Measurements from ENCODE around the gene PAK5.

DNA sequence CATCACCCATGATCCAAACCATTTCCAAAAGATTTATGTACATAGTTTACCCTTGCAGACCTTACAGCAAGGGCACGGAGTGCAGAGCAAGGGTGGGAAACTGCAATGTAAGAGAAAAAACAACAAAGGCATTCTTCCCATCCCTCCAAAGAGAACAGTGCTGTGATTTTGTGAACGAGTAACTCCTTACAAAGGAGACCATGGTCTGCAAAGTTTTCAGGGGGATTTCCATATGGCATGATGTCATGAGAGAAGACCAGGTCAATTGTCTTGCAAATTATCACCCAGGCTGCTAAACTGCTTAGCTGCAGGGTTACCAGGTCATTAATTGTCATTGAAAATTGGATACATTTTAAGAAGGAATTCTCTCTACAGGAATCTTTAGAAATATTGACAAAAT, 266.2 kb downstream of the PAK5 start:
- TF ChIP-seq, protein P1, sequence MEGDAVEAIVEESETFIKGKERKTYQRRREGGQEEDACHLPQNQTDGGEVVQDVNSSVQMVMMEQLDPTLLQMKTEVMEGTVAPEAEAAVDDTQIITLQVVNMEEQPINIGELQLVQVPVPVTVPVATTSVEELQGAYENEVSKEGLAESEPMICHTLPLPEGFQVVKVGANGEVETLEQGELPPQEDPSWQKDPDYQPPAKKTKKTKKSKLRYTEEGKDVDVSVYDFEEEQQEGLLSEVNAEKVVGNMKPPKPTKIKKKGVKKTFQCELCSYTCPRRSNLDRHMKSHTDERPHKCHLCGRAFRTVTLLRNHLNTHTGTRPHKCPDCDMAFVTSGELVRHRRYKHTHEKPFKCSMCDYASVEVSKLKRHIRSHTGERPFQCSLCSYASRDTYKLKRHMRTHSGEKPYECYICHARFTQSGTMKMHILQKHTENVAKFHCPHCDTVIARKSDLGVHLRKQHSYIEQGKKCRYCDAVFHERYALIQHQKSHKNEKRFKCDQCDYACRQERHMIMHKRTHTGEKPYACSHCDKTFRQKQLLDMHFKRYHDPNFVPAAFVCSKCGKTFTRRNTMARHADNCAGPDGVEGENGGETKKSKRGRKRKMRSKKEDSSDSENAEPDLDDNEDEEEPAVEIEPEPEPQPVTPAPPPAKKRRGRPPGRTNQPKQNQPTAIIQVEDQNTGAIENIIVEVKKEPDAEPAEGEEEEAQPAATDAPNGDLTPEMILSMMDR (conservative IDR thresholded peaks at IDR 0.05; ENCODE audit: low read depth in 2 of 2) = no peak
- TF ChIP-seq EZH2phosphoT487 (IDR thresholded peaks at IDR 0.05; ENCODE audit: unreplicated experiment) (no peak), NANOG (IDR thresholded peaks at IDR 0.05; ENCODE audit: borderline replicate concordance) (peak; percentile 92), POLR2AphosphoS5 (IDR thresholded peaks at IDR 0.05; ENCODE audit: low read depth) (0 out of 2 replicates have a peak, but pooled peaks have one; percentile 14)
- TF ChIP-seq, protein P2, sequence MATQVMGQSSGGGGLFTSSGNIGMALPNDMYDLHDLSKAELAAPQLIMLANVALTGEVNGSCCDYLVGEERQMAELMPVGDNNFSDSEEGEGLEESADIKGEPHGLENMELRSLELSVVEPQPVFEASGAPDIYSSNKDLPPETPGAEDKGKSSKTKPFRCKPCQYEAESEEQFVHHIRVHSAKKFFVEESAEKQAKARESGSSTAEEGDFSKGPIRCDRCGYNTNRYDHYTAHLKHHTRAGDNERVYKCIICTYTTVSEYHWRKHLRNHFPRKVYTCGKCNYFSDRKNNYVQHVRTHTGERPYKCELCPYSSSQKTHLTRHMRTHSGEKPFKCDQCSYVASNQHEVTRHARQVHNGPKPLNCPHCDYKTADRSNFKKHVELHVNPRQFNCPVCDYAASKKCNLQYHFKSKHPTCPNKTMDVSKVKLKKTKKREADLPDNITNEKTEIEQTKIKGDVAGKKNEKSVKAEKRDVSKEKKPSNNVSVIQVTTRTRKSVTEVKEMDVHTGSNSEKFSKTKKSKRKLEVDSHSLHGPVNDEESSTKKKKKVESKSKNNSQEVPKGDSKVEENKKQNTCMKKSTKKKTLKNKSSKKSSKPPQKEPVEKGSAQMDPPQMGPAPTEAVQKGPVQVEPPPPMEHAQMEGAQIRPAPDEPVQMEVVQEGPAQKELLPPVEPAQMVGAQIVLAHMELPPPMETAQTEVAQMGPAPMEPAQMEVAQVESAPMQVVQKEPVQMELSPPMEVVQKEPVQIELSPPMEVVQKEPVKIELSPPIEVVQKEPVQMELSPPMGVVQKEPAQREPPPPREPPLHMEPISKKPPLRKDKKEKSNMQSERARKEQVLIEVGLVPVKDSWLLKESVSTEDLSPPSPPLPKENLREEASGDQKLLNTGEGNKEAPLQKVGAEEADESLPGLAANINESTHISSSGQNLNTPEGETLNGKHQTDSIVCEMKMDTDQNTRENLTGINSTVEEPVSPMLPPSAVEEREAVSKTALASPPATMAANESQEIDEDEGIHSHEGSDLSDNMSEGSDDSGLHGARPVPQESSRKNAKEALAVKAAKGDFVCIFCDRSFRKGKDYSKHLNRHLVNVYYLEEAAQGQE (IDR thresholded peaks at IDR 0.05; ENCODE audit: unreplicated experiment) = no peak
